D721Med (cell line): ENCODE results near the gene ZFYVE21.

ENCODE experiments used
- DNase-seq: peaks from one replicate; pipeline ENCODE4 v3.0.0; 2011; ENCODE audit warnings: low spot score; ENCODE audit not compliant: insufficient read length
- FAIRE-seq: peaks from 2 replicates; lab custom pipeline; 2011; peaks lifted over from hg19 to GRCh38; lab: Jason Lieb, UNC
- TF ChIP-seq, protein P1 (sequence below): IDR thresholded peaks from 2 replicates; pipeline ENCODE4 v1.5.1; 2012; ENCODE audit warnings: mild to moderate bottlenecking, control low read depth; ENCODE audit not compliant: insufficient read depth; ENCODE audit errors: missing control alignments

Gene ZFYVE21

DNA sequence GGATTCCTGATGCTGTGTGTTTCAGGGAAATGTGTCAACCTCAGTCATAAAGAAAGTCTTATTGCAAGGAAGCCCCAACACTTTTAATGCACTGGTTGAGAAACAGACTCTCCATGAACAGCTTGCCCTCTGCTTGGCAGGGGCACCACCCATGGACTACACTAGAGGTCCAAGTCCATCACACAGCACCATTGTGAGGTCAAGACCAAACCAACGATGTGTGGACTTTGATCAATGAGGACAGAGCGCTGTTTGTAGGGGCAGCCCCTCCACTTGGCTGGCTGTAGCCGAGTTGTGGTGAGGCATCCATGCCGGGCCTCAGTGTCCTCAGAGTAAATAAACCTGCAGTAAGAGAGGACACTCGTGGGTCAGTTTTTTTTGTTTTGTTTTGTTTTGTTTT lies 29.8 kb downstream of the ZFYVE21 start:
- DNase-seq (no peak), FAIRE-seq (no peak)
- TF ChIP-seq, protein P1, sequence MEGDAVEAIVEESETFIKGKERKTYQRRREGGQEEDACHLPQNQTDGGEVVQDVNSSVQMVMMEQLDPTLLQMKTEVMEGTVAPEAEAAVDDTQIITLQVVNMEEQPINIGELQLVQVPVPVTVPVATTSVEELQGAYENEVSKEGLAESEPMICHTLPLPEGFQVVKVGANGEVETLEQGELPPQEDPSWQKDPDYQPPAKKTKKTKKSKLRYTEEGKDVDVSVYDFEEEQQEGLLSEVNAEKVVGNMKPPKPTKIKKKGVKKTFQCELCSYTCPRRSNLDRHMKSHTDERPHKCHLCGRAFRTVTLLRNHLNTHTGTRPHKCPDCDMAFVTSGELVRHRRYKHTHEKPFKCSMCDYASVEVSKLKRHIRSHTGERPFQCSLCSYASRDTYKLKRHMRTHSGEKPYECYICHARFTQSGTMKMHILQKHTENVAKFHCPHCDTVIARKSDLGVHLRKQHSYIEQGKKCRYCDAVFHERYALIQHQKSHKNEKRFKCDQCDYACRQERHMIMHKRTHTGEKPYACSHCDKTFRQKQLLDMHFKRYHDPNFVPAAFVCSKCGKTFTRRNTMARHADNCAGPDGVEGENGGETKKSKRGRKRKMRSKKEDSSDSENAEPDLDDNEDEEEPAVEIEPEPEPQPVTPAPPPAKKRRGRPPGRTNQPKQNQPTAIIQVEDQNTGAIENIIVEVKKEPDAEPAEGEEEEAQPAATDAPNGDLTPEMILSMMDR: no peak

DNA sequence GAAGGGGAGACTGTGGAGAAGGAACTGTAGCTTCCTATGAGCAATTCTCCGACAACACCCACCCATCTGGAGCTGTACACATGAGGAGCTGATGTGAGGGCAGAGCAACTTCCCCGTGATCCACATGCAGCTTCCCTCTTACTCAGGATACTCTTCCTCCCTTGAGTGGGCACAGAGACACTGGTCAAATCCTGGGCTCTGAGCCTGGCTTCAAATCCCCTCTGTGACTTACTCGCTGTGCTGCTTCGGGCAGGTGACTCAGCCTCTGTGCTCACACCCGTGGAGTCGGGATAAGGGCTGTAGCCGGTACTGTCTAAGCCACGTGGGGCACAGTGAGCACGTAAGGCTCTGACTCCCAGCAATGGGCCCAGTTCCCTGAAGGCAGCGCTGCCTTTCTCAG lies 31.1 kb downstream of the ZFYVE21 start:
- no peak for FAIRE-seq
- TF ChIP-seq, protein P1: no peak
- no peak for DNase-seq

DNA sequence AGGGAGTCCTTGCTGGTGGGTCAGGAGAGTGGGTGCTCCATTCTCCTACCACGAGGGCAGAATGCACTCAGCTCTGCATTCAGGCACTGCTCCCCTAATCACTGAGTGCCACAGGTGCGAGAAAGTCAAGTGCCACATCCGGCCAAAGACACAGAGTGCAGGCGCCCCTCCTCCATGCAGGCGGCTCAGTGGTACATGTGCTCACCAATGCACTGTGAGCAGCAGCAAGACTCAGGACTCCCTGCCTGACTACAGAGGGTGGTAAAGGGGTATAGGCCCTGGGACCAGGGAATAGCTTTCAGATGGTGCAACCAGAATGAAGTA lies 32.9 kb downstream of the ZFYVE21 start:
- FAIRE-seq (no peak), DNase-seq (no peak)
- TF ChIP-seq, protein P1: no peak

DNA sequence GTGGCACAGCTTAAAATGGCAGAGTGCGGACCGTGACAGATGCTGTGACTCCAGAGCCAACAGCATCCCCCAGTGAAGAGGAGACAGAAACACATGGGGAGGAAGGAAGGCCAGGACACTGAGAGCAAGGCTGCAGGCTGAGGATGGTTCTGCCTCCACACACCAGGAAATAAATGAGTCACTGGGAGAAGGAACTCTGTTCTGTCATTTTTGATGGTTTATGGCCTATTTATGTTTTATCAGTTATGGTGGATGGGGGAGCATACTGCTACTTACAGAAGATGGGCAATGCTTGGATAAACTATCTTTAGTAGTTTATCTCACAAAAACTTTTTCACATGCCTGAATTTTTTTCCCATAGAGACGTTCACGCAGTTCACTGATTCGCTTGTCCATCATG lies 33.8 kb downstream of the ZFYVE21 start:
- DNase-seq: no peak
- TF ChIP-seq, protein P1: no peak
- no peak for FAIRE-seq

DNA sequence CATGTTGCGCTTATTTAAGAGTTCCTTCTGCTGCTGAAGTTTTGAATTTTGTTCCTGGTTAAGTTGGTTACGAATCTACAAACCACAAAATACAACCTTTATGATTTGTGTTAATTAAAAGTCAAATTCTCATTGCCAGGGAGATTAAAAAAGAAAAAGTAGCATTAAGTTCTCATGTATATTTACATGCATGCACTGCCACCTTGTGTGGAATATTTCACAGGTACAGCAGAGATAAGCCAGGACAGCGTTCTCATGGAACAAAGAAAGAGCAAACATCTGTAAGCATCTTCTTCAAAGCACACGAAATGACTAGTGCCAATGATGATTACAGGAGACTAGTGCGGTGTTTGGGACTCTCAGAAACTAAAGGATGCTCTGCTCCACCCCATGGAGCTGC lies 34.2 kb downstream of the ZFYVE21 start:
- DNase-seq (no peak), FAIRE-seq (no peak)
- TF ChIP-seq, protein P1: peak; percentile 15

DNA sequence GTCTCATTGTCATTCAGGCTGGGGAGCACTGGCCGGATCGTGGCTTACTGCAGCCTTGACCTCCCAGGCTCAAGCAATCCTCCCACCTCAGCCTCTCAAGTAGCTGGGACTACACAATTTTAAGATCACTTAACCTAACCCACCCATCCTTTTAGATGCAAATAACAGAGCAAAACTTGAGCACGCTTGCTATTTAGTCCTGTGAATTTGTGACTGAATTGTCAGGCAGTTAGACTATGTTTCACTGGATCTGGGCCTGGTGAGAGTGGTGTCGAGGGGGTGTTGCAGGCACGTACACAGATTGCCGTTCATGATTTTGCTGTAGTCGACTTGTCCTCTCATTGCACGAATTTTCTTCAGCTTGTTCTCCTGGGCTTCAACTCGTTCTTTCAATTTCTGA lies 38.2 kb downstream of the ZFYVE21 start:
- no peak for DNase-seq
- TF ChIP-seq, protein P1: no peak
- FAIRE-seq: no peak

DNA sequence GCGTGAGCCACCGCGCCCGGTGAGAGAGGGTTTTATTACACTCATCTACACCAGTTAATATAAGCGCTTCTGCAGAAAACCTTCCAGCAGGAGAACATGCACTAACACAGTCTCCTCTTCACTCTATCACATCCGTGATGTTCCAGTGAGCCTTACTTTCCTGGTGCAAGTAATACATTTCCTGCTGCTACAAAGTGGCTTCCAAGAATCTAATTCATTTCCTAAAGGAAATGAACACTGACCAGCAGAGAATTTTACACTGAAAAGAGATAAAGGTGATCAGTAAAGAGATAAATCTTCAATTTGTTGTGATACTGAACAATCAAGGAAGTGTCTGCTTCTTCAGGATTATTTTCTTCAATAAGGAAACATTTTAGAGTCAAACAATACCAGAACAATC lies 39.5 kb downstream of the ZFYVE21 start:
- TF ChIP-seq, protein P1: no peak
- FAIRE-seq (no peak), DNase-seq (no peak)
